Smooth muscle cell (in vitro differentiated cells): ENCODE data around the gene VSIG10. TPM values are rescaled to one million over a fixed set of nuclear protein-coding genes. Genes with fewer than 3 reads are reported as not detected.

Source experiments
- DNase-seq: peaks from one replicate; lab custom pipeline; 2025; ENCODE audit not compliant: unreplicated experiment; lab: John Stamatoyannopoulos, UW
- H2AFZ ChIP-seq: fragments of 200-600 bp; sonication (generic); 2 replicates; pipeline ENCODE4 v1.6.0; 2016; ENCODE audit warnings: antibody characterized with exemption, low read depth, mild to moderate bottlenecking
- H3F3A ChIP-seq: fragments of 200-600 bp; sonication (generic); 2 replicates; pipeline ENCODE4 v1.6.0; 2017; ENCODE audit warnings: antibody characterized with exemption, low read depth
- H3K27ac ChIP-seq: fragments of 200-600 bp; sonication (generic); 2 replicates; pipeline ENCODE4 v1.5.1; 2016; ENCODE audit warnings: low read depth, mild to moderate bottlenecking
- H3K27me3 ChIP-seq: fragments of 200-600 bp; sonication (generic); 2 replicates; pipeline ENCODE4 v1.6.1; 2016; ENCODE audit warnings: low read depth, mild to moderate bottlenecking
- H3K36me3 ChIP-seq: fragments of 200-600 bp; sonication (generic); 2 replicates; pipeline ENCODE4 v1.5.1; 2016; ENCODE audit warnings: low read depth
- H3K4me1 ChIP-seq: fragments of 200-600 bp; sonication (generic); 2 replicates; pipeline ENCODE4 v1.5.1; 2016; ENCODE audit warnings: low read depth
- H3K4me2 ChIP-seq: fragments of 200-600 bp; sonication (generic); 2 replicates; pipeline ENCODE4 v1.6.0; 2016; ENCODE audit warnings: mild to moderate bottlenecking
- H3K4me3 ChIP-seq: fragments of 200-600 bp; sonication (generic); 2 replicates; pipeline ENCODE4 v1.5.1; 2016; ENCODE audit warnings: mild to moderate bottlenecking
- H3K79me2 ChIP-seq: fragments of 200-600 bp; sonication (generic); 2 replicates; pipeline ENCODE4 v1.6.0; 2016; ENCODE audit warnings: low read depth, mild to moderate bottlenecking
- H3K9ac ChIP-seq: fragments of 200-600 bp; sonication (generic); 2 replicates; pipeline ENCODE4 v1.6.0; 2016; ENCODE audit warnings: low read depth
- H3K9me3 ChIP-seq: fragments of 200-600 bp; sonication (generic); replicated peaks from 2 replicates; pipeline ENCODE4 v1.5.1; 2016; ENCODE audit warnings: low read depth
- H4K20me1 ChIP-seq: fragments of 200-600 bp; sonication (generic); 2 replicates; pipeline ENCODE4 v1.6.0; 2016; ENCODE audit warnings: low read depth
- CTCF ChIP-seq: fragments of 200-600 bp; sonication (generic); IDR thresholded peaks from 2 replicates; pipeline ENCODE4 v1.5.1; 2017; ENCODE audit warnings: borderline replicate concordance, mild to moderate bottlenecking, antibody characterized with exemption; ENCODE audit not compliant: insufficient read depth, poor library complexity, severe bottlenecking
- WGBS: methylation state at CpG from one replicate; pipeline ENCODE4 v1.1.7; 2016; ENCODE audit warnings: low lambda C conversion rate; 5-methylcytosine and 5-hydroxymethylcytosine counted together
- polyA plus RNA-seq: library from polyadenylated mRNA; unstranded; fragments of >200 nt; fragmentation: Nextera tagmentation; extraction: Ambion mirVana; gene quantifications from 2 replicates; pipeline ENCODE4 v1.2.1, GENCODE V29; 2016
- total RNA-seq: library from RNA; depleted of rRNA; stranded (reverse); fragments of >200 nt; gene quantifications from 2 replicates; pipeline ENCODE4 v1.2.3, GENCODE V29; 2014

VSIG10 gene
- total and polyA plus RNA-seq, 2 experiments from 2014 or later: 2.3 to 3.0 TPM

DNA sequence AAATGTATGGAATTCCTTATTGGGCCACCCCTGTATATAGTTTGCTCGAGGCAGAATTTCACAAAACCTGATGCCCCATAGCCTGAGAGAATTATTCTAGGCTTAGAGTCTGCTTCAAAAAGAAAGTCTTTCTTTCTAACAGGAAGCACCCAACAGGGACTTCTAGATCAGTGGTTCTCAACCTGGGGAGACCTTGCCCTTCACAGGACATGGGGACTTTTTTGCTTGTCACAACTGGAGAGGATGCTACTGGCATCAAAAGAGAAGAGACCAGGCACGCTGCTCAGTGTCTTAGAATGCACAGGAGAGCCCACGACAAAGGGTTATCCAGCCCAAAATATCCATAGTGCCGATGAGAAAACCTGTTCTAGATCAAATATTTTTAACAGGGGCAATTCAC lies 61.7 kb downstream of the VSIG10 start:
- Histone ChIP-seq H3K4me3 (no peak overlapping the region), H3K4me2 (no peak overlapping the region), H3K36me3 (peaks cover 5% of the 10 kb centered on the region), H3K79me2 (peaks cover 2% of the 10 kb centered on the region), H3K9me3 (no peaks in the 10 kb centered on the region), H3K27ac (no peak overlapping the region), H3F3A (no peaks in the 10 kb centered on the region), H3K9ac (no peak overlapping the region), H3K4me1 (no peaks in the 10 kb centered on the region), H2AFZ (no peak overlapping the region), H3K27me3 (no peaks in the 10 kb centered on the region), H4K20me1 (peaks cover 41% of the 10 kb centered on the region)
- WGBS: 99% methylated on average over 4 of the region's 4 CpGs
- TF ChIP-seq CTCF: no peak
- DNase-seq: no peak

DNA sequence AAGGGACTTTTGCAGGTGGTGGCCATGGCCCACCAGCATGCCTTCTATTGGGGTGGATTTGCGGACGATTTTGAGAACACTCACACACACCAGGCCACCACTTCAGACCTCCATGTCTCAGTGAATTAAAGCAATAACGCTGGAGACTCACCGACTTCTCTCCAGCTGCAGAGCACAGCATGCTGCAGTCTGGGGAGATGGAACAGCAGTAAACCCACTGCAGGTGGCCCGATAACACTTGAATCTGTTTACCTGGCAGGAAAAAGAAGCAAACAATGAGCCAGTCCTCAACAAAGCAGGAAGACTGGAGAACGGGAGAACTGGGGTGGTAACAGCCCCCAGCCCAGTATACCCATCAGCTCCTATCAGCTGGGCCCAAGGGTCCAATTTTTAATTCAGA lies 65.7 kb downstream of the VSIG10 start:
- Histone ChIP-seq H3K4me1 (no peaks in the 10 kb centered on the region), H2AFZ (no peak overlapping the region), H3K27me3 (no peaks in the 10 kb centered on the region), H3K27ac (no peak overlapping the region), H3K9ac (no peak overlapping the region), H4K20me1 (peaks cover 11% of the 10 kb centered on the region), H3K36me3 (peaks cover 8% of the 10 kb centered on the region), H3K4me2 (no peak overlapping the region), H3F3A (no peaks in the 10 kb centered on the region), H3K4me3 (no peak overlapping the region), H3K79me2 (no peaks in the 10 kb centered on the region), H3K9me3 (no peaks in the 10 kb centered on the region)
- no peak for TF ChIP-seq CTCF
- 88% methylated on average over 6 of the region's 6 CpGs for WGBS
- DNase-seq: no peak

GRCh38 chr12:118036672-118037411 lies 67.0 kb downstream of the VSIG10 start:
- Histone ChIP-seq H3F3A (no peaks in the 10 kb centered on the region), H3K27me3 (no peaks in the 10 kb centered on the region), H3K4me1 (no peaks in the 10 kb centered on the region), H3K79me2 (no peaks in the 10 kb centered on the region), H2AFZ (no peak overlapping the region), H3K9me3 (no peaks in the 10 kb centered on the region), H3K4me2 (no peak overlapping the region), H4K20me1 (peaks cover 7% of the 10 kb centered on the region), H3K4me3 (no peak overlapping the region), H3K36me3 (peaks cover 8% of the 10 kb centered on the region), H3K9ac (no peak overlapping the region), H3K27ac (no peak overlapping the region)
- DNase-seq: no peak
- WGBS: 97% methylated on average over 11 of the region's 11 CpGs
- TF ChIP-seq CTCF: no peak
